ENCODE data around the gene MAP3K15.
A peak's percentile ranks its signal among the peaks of the same experiment; 100 is the strongest.

MAP3K15 gene

GRCh38 chrX:19388064-19388679 is 127.1 kb downstream of the MAP3K15 start:
- DNase-seq, result no peak

- no peak for DNase-seq
These were observed 128.6 kb downstream of the MAP3K15 start for GRCh38 chrX:19386679-19387078.

GRCh38 chrX:19382555-19383145 is 132.7 kb downstream of the MAP3K15 start:
- no peak for DNase-seq

GRCh38 chrX:19381326-19381725 is 134.0 kb downstream of the MAP3K15 start:
- DNase-seq, result no peak

- no peak for DNase-seq
These were observed 137.5 kb downstream of the MAP3K15 start for GRCh38 chrX:19377799-19378198.

- no peak for DNase-seq
These were observed 139.8 kb downstream of the MAP3K15 start for GRCh38 chrX:19375546-19375945.

GRCh38 chrX:19373351-19373891 is 141.9 kb downstream of the MAP3K15 start:
- DNase-seq, result no peak

- no peak for DNase-seq
These were observed 142.6 kb downstream of the MAP3K15 start for GRCh38 chrX:19372547-19373331.

GRCh38 chrX:19372170-19372546 is 143.2 kb downstream of the MAP3K15 start:
- peak; percentile 13 for DNase-seq

- DNase-seq, result no peak
These were observed 145.2 kb downstream of the MAP3K15 start for GRCh38 chrX:19370061-19370460.

GRCh38 chrX:19368576-19368975 is 146.7 kb downstream of the MAP3K15 start:
- no peak for DNase-seq

- DNase-seq, result no peak
These were observed 153.6 kb downstream of the MAP3K15 start for GRCh38 chrX:19361701-19362100.

GRCh38 chrX:19360903-19361302 is 154.4 kb downstream of the MAP3K15 start:
- DNase-seq, result no peak

GRCh38 chrX:19358521-19358920 is 156.8 kb downstream of the MAP3K15 start:
- DNase-seq, result no peak

- no peak for DNase-seq
These were observed 160.7 kb downstream of the MAP3K15 start for GRCh38 chrX:19354625-19355024.

GRCh38 chrX:19350941-19351384 is 164.3 kb downstream of the MAP3K15 start:
- DNase-seq, result no peak

- DNase-seq, result no peak
These were observed 166.0 kb downstream of the MAP3K15 start for GRCh38 chrX:19349264-19349663.

GRCh38 chrX:19347916-19348315 is 167.4 kb downstream of the MAP3K15 start:
- DNase-seq, result no peak

- DNase-seq, result no peak
These were observed 170.6 kb downstream of the MAP3K15 start for GRCh38 chrX:19344661-19345060.

- peak; percentile 88 for DNase-seq
These were observed 171.5 kb downstream of the MAP3K15 start, which contains the start of gene PDHA1 for GRCh38 chrX:19343535-19344408. Gene PDHA1, plus strand, starts transcription at chrX:19343927. Its CDS starts 111 bp downstream, at chrX:19344038.

- no peak for DNase-seq
These were observed 172.2 kb downstream of the MAP3K15 start for GRCh38 chrX:19343085-19343534.

- DNase-seq, result no peak
These were observed 172.9 kb downstream of the MAP3K15 start for GRCh38 chrX:19342331-19342906.

Data from NCI-H2029 (cell line).